ENCODE data around the gene CLMN. TPM values are rescaled to one million over a fixed set of nuclear protein-coding genes. Genes with fewer than 3 reads are reported as not detected.

Gene CLMN
- polyA plus RNA-seq, 3 donors: 22.0 to 33.7 (median 23.2) TPM

- no peak overlapping the region for H3K4me3 ChIP-seq (replicated peaks in 1 of 3; ENCODE audit: low read depth in 2 of 3, low read length in 3 of 3)
- H4K20me1 ChIP-seq (ENCODE audit: insufficient read depth, low read length): peaks cover 8% of the 10 kb centered on the region
- WGBS (ENCODE audit: insufficient coverage): 97% methylated on average over 8 of the region's 12 CpGs
- no peaks in the 10 kb centered on the region for H3K79me2 ChIP-seq (ENCODE audit: insufficient read depth, low read length)
- Mint-ChIP-seq H3K36me3 (peaks cover 51 to 85% of the 10 kb centered on the region in 2 donors), H3K27me3 (ENCODE audit: low read depth in 3 of 3) (peaks cover 0 to 2% (median 0%) of the 10 kb centered on the region in 3 donors), H3K4me1 (no peaks in the 10 kb centered on the region), H3K9me3 (peaks cover 0 to 3% (median 0%) of the 10 kb centered on the region in 7 donors), H3K4me3 (no peak overlapping the region), H3K27ac (no peak overlapping the region)
- H3K27ac ChIP-seq (ENCODE audit: low read depth in 1 of 2, low read length in 2 of 2): no peak overlapping the region
- no peak overlapping the region for H3K4me2 ChIP-seq (replicated peaks; ENCODE audit: extremely low read depth, low read length, poor library complexity, severe bottlenecking)
- no peak overlapping the region for H2AFZ ChIP-seq (ENCODE audit: insufficient read depth, low read depth, low read length, poor library complexity, severe bottlenecking)
- intact Hi-C loops (cut with micrococcal nuclease): no loop called here
- TF ChIP-seq, protein P1, sequence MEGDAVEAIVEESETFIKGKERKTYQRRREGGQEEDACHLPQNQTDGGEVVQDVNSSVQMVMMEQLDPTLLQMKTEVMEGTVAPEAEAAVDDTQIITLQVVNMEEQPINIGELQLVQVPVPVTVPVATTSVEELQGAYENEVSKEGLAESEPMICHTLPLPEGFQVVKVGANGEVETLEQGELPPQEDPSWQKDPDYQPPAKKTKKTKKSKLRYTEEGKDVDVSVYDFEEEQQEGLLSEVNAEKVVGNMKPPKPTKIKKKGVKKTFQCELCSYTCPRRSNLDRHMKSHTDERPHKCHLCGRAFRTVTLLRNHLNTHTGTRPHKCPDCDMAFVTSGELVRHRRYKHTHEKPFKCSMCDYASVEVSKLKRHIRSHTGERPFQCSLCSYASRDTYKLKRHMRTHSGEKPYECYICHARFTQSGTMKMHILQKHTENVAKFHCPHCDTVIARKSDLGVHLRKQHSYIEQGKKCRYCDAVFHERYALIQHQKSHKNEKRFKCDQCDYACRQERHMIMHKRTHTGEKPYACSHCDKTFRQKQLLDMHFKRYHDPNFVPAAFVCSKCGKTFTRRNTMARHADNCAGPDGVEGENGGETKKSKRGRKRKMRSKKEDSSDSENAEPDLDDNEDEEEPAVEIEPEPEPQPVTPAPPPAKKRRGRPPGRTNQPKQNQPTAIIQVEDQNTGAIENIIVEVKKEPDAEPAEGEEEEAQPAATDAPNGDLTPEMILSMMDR (IDR thresholded peaks at IDR 0.05): no peak
- H3K36me3 ChIP-seq (replicated peaks in 1 of 2; ENCODE audit: control insufficient read depth in 1 of 2, insufficient read depth in 2 of 2, low read length in 2 of 2): peaks cover 39 to 44% of the 10 kb centered on the region in 2 donors
- H3K27me3 ChIP-seq (ENCODE audit: control insufficient read depth in 2 of 2, insufficient read depth in 2 of 2, low read length in 2 of 2): no peaks in the 10 kb centered on the region
- no peak overlapping the region for H3K9ac ChIP-seq (ENCODE audit: insufficient read depth, low read length, poor library complexity, severe bottlenecking)
- no peaks in the 10 kb centered on the region for H3K4me1 ChIP-seq (ENCODE audit: control insufficient read depth in 1 of 2, insufficient read depth in 2 of 2, low read length in 2 of 2)
- H3K9me3 ChIP-seq (replicated peaks in 1 of 2; ENCODE audit: control insufficient read depth in 1 of 2, insufficient read depth in 1 of 2, low read length in 2 of 2): no peaks in the 10 kb centered on the region
- no peak for DNase-seq
Measured at GRCh38 chr14:95221531-95221930, 98.2 kb downstream of the CLMN start.

- Histone ChIP-seq H3K9me3 (replicated peaks in 1 of 2; ENCODE audit: control insufficient read depth in 1 of 2, insufficient read depth in 1 of 2, low read length in 2 of 2) (no peaks in the 10 kb centered on the region), H4K20me1 (ENCODE audit: insufficient read depth, low read length) (peaks cover 5% of the 10 kb centered on the region), H3K4me1 (ENCODE audit: control insufficient read depth in 1 of 2, insufficient read depth in 2 of 2, low read length in 2 of 2) (no peaks in the 10 kb centered on the region), H3K79me2 (ENCODE audit: insufficient read depth, low read length) (no peaks in the 10 kb centered on the region), H2AFZ (ENCODE audit: insufficient read depth, low read depth, low read length, poor library complexity, severe bottlenecking) (no peak overlapping the region), H3K36me3 (replicated peaks in 1 of 2; ENCODE audit: control insufficient read depth in 1 of 2, insufficient read depth in 2 of 2, low read length in 2 of 2) (peaks cover 39 to 44% of the 10 kb centered on the region in 2 donors), H3K9ac (ENCODE audit: insufficient read depth, low read length, poor library complexity, severe bottlenecking) (no peak overlapping the region), H3K27ac (ENCODE audit: low read depth in 1 of 2, low read length in 2 of 2) (no peak overlapping the region), H3K4me3 (replicated peaks in 1 of 3; ENCODE audit: low read depth in 2 of 3, low read length in 3 of 3) (no peak overlapping the region), H3K4me2 (replicated peaks; ENCODE audit: extremely low read depth, low read length, poor library complexity, severe bottlenecking) (no peak overlapping the region), H3K27me3 (ENCODE audit: control insufficient read depth in 2 of 2, insufficient read depth in 2 of 2, low read length in 2 of 2) (no peaks in the 10 kb centered on the region)
- no peaks in the 10 kb centered on the region for H3K4me1 Mint-ChIP-seq
- H3K27me3 Mint-ChIP-seq (ENCODE audit: low read depth in 3 of 3): peaks cover 0 to 2% (median 0%) of the 10 kb centered on the region in 3 donors
- WGBS (ENCODE audit: insufficient coverage): 91% methylated on average over 6 of the region's 11 CpGs
- H3K36me3 Mint-ChIP-seq: peaks cover 55 to 85% of the 10 kb centered on the region in 2 donors
- TF ChIP-seq, protein P1 (IDR thresholded peaks at IDR 0.05): no peak
- DNase-seq: no peak
- H3K9me3 Mint-ChIP-seq: peaks cover 0 to 3% (median 0%) of the 10 kb centered on the region in 7 donors
- no peak overlapping the region for H3K4me3 Mint-ChIP-seq
- peak overlapping the region in 1 of 7 donors; percentile 31 for H3K27ac Mint-ChIP-seq
- intact Hi-C loops (cut with micrococcal nuclease): no loop called here
Measured at GRCh38 chr14:95220663-95221231, 99.0 kb downstream of the CLMN start.
